OCI-LY1 (cell line): Measurements from ENCODE around the gene MAJIN.

Experiments used
- EZH2 ChIP-seq: fragments of 200-600 bp; sonication (generic), shearing (Covaris generic); IDR thresholded peaks from 2 replicates; pipeline ENCODE4 v1.8.0; 2017; ENCODE audit warnings: borderline replicate concordance, mixed run types, mild to moderate bottlenecking, antibody characterized with exemption, low read length, moderate library complexity, mixed read lengths
- TF ChIP-seq, protein P1 (sequence below): fragments of 200-600 bp; sonication (generic), shearing (Covaris generic); IDR thresholded peaks from 2 replicates; pipeline ENCODE4 v1.5.1; 2017; ENCODE audit warnings: mild to moderate bottlenecking, antibody characterized with exemption, low read length, moderate library complexity, mixed read lengths

DNA sequence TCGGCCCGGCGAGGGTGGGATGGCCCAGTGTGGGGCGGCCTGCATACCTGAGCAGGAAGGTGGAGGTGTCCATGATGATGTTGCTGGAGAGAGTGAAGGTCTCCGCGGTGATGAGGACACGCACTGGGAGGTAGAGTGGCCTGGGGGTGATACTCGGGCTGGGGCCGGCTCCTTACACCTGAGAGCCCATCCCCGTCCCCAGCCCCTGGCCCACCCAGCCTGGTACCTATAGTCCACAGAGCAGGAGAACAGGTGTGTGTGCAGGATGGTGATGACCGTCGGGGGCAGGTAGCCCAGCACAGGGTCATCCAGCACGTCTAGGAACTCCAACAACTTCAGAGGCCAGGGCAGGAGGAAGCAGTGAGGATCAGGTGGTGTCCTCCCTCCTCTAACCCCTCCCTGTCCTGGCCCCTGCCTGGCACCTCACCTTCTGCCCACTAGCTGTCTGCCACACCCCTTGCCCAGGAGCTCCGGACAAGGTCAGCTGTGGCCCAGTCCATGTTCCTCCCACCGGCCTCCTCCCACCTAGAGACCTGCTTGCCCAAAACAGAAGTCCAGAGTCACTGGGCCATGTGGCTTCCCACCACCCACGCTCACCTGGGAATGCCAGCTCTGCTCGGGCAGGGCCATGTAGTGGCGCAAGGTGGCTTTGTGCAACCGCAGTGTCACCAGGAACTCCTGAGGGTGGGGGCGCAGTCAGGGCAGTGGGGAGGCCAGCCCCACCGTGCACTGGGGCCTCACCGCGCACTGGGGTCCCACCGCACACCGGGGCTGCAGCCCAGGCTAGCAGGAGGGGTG lies 66.2 kb downstream of the MAJIN start:
- TF ChIP-seq, protein P1, sequence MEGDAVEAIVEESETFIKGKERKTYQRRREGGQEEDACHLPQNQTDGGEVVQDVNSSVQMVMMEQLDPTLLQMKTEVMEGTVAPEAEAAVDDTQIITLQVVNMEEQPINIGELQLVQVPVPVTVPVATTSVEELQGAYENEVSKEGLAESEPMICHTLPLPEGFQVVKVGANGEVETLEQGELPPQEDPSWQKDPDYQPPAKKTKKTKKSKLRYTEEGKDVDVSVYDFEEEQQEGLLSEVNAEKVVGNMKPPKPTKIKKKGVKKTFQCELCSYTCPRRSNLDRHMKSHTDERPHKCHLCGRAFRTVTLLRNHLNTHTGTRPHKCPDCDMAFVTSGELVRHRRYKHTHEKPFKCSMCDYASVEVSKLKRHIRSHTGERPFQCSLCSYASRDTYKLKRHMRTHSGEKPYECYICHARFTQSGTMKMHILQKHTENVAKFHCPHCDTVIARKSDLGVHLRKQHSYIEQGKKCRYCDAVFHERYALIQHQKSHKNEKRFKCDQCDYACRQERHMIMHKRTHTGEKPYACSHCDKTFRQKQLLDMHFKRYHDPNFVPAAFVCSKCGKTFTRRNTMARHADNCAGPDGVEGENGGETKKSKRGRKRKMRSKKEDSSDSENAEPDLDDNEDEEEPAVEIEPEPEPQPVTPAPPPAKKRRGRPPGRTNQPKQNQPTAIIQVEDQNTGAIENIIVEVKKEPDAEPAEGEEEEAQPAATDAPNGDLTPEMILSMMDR, result no peak
- no peak for TF ChIP-seq EZH2
